Activated naive CD8-positive, alpha-beta T cell treated with anti-CD3 and anti-CD28 coated beads, Interleukin-2, amount 50 U/mL, for 16 hours (primary cell): Measurements from ENCODE around the gene TMEM101.
"Not testable (repeated sequence)": the region's sequence is repeated elsewhere in the genome, so short reads cannot be mapped to it uniquely, and the experiment has no call there.

ENCODE experiments used
- DNase-seq: peaks from one replicate; pipeline ENCODE4 v3.0.0-alpha.2; 2020; ENCODE audit warnings: low read depth, low spot score

The TMEM101 gene

GRCh38 chr17:44014437-44015172 lies at the start of gene TMEM101:
TSS of gene TMEM101 (minus strand) at chr17:44014963. CDS start at chr17:44014952, 11 bp downstream.
- DNase-seq, result peak; percentile 69

GRCh38 chr17:44063704-44064639 lies 49.2 kb upstream of the TMEM101 start:
- no peak for DNase-seq

GRCh38 chr17:44062871-44063270 lies 48.1 kb upstream of the TMEM101 start:
- DNase-seq, result no peak

- DNase-seq, result no peak
Measured at GRCh38 chr17:44061446-44061845, 46.7 kb upstream of the TMEM101 start.

GRCh38 chr17:44059101-44059892 lies 44.5 kb upstream of the TMEM101 start:
- no peak for DNase-seq

- no peak for DNase-seq
Measured at GRCh38 chr17:44053125-44053872, 38.5 kb upstream of the TMEM101 start.

- no peak for DNase-seq
Measured at GRCh38 chr17:44049294-44050060, 34.7 kb upstream of the TMEM101 start.

- DNase-seq, result not testable (repeated sequence)
Measured at GRCh38 chr17:44046893-44047292, 32.1 kb upstream of the TMEM101 start.

- no peak for DNase-seq
Measured at GRCh38 chr17:44045486-44045885, 30.7 kb upstream of the TMEM101 start.

GRCh38 chr17:44044071-44044470 lies 29.3 kb upstream of the TMEM101 start:
- DNase-seq, result no peak

- DNase-seq, result no peak
Measured at GRCh38 chr17:44043272-44043696, 28.5 kb upstream of the TMEM101 start.

- DNase-seq, result no peak
Measured at GRCh38 chr17:44039829-44040635, 25.3 kb upstream of the TMEM101 start.

- no peak for DNase-seq
Measured at GRCh38 chr17:44038604-44039011, 23.8 kb upstream of the TMEM101 start.

- no peak for DNase-seq
Measured at GRCh38 chr17:44037471-44037870, 22.7 kb upstream of the TMEM101 start.

GRCh38 chr17:44034688-44035087 lies 19.9 kb upstream of the TMEM101 start:
- DNase-seq, result not testable (repeated sequence)

GRCh38 chr17:44033861-44034408 lies 19.2 kb upstream of the TMEM101 start:
- no peak for DNase-seq

GRCh38 chr17:44030482-44030881 lies 15.7 kb upstream of the TMEM101 start:
- DNase-seq, result no peak

- no peak for DNase-seq
Measured at GRCh38 chr17:44029736-44030135, 15.0 kb upstream of the TMEM101 start.

- no peak for DNase-seq
Measured at GRCh38 chr17:44024853-44025252, 10.1 kb upstream of the TMEM101 start.
